HG02938 (cell line): ENCODE data around the gene TRIM31.
A peak's percentile ranks its signal among the peaks of the same experiment; 100 is the strongest.
"Not testable (repeated sequence)": the region's sequence is repeated elsewhere in the genome, so short reads cannot be mapped to it uniquely, and the experiment has no call there.

ENCODE experiments used
- ATAC-seq: cut with Tn5 transposase; IDR thresholded peaks from one replicate; pipeline ENCODE4 v1.9.1; 2021; ENCODE audit warnings: mild to moderate bottlenecking, moderate library complexity; ENCODE audit not compliant: unreplicated experiment

TRIM31 gene

GRCh38 chr6:30149858-30150550, 37.1 kb upstream of the TRIM31 start:
- no peak for ATAC-seq

- no peak for ATAC-seq
Measured at GRCh38 chr6:30149234-30149633, 36.3 kb upstream of the TRIM31 start.

GRCh38 chr6:30147096-30147495, 34.2 kb upstream of the TRIM31 start:
- no peak for ATAC-seq

GRCh38 chr6:30145818-30146217, 32.9 kb upstream of the TRIM31 start:
- ATAC-seq: no peak

GRCh38 chr6:30144811-30145210, 31.9 kb upstream of the TRIM31 start:
- no peak for ATAC-seq

- ATAC-seq: no peak
Measured at GRCh38 chr6:30143780-30144179, 30.9 kb upstream of the TRIM31 start.

- ATAC-seq: no peak
Measured at GRCh38 chr6:30142665-30143064, 29.8 kb upstream of the TRIM31 start.

GRCh38 chr6:30140240-30140639, 27.4 kb upstream of the TRIM31 start:
- ATAC-seq: not testable (repeated sequence)

GRCh38 chr6:30136570-30137286, 23.8 kb upstream of the TRIM31 start:
- no peak for ATAC-seq

GRCh38 chr6:30135757-30136156, 22.9 kb upstream of the TRIM31 start, which contains the start of gene TRIM40:
TRIM40 (plus strand) TSS chr6:30136140; CDS start chr6:30137037, 897 bp downstream.
- no peak for ATAC-seq

- no peak for ATAC-seq
Measured at GRCh38 chr6:30135147-30135546, 22.3 kb upstream of the TRIM31 start.

GRCh38 chr6:30131947-30132497, 19.1 kb upstream of the TRIM31 start:
- ATAC-seq: no peak

GRCh38 chr6:30130887-30131862, 18.3 kb upstream of the TRIM31 start:
- ATAC-seq: peak; percentile 65

GRCh38 chr6:30130179-30130679, 17.3 kb upstream of the TRIM31 start:
- ATAC-seq: no peak

- ATAC-seq: no peak
Measured at GRCh38 chr6:30129265-30130178, 16.6 kb upstream of the TRIM31 start.

GRCh38 chr6:30127238-30128093, 14.6 kb upstream of the TRIM31 start:
- ATAC-seq: no peak

- ATAC-seq: no peak
Measured at GRCh38 chr6:30122515-30122914, 9.6 kb upstream of the TRIM31 start.

- ATAC-seq: no peak
Measured at GRCh38 chr6:30121446-30122366, 8.8 kb upstream of the TRIM31 start.
